ENCODE data around the gene CDC42BPA.

CDC42BPA gene

GRCh38 chr1:226990133-226990716 is 328.1 kb downstream of the CDC42BPA start:
- DNase-seq = no peak

GRCh38 chr1:226989085-226989920 is 329.0 kb downstream of the CDC42BPA start:
- DNase-seq = no peak

GRCh38 chr1:226988334-226988666 is 330.0 kb downstream of the CDC42BPA start:
- no peak for DNase-seq

GRCh38 chr1:226987623-226988333 is 330.5 kb downstream of the CDC42BPA start:
- DNase-seq = no peak

GRCh38 chr1:226987179-226987536 is 331.1 kb downstream of the CDC42BPA start:
- DNase-seq = no peak

- DNase-seq = no peak
These were observed 331.7 kb downstream of the CDC42BPA start for GRCh38 chr1:226986496-226987178.

- no peak for DNase-seq
These were observed 332.3 kb downstream of the CDC42BPA start for GRCh38 chr1:226985839-226986463.

- no peak for DNase-seq
These were observed 333.0 kb downstream of the CDC42BPA start for GRCh38 chr1:226985239-226985838.

GRCh38 chr1:226984521-226985238 is 333.6 kb downstream of the CDC42BPA start:
- DNase-seq = no peak

GRCh38 chr1:226983992-226984364 is 334.3 kb downstream of the CDC42BPA start:
- no peak for DNase-seq

GRCh38 chr1:226983247-226983991 is 334.9 kb downstream of the CDC42BPA start:
- no peak for DNase-seq

- no peak for DNase-seq
These were observed 335.7 kb downstream of the CDC42BPA start for GRCh38 chr1:226982451-226983177.

GRCh38 chr1:226981838-226982237 is 336.5 kb downstream of the CDC42BPA start:
- no peak for DNase-seq

- no peak for DNase-seq
These were observed 336.9 kb downstream of the CDC42BPA start for GRCh38 chr1:226981386-226981817.

- no peak for DNase-seq
These were observed 337.5 kb downstream of the CDC42BPA start for GRCh38 chr1:226980565-226981385.

- DNase-seq = no peak
These were observed 338.2 kb downstream of the CDC42BPA start for GRCh38 chr1:226980122-226980560.

- no peak for DNase-seq
These were observed 338.7 kb downstream of the CDC42BPA start for GRCh38 chr1:226979517-226980121.

- no peak for DNase-seq
These were observed 339.2 kb downstream of the CDC42BPA start for GRCh38 chr1:226979115-226979516.

Data from fibroblast of skin of back (primary cell).